ENCODE measurements around the gene OCA2.

The OCA2 gene

GRCh38 chr15:27989427-27989826 is 109.7 kb downstream of the OCA2 start:
- no peak for TF ChIP-seq CTCF (IDR thresholded peaks at IDR 0.05; ENCODE audit: low read depth, low read length)
- in situ Hi-C loops (cut with HindIII; ENCODE audit: low sequenced_read_pairs): no loop called here
- no peak overlapping the region for H3K4me3 ChIP-seq (ENCODE audit: low read depth, low read length)
- DNase-seq (ENCODE audit: low read depth, low spot score): no peak

- no peak for TF ChIP-seq CTCF (IDR thresholded peaks at IDR 0.05; ENCODE audit: low read depth, low read length)
- in situ Hi-C loops (cut with HindIII; ENCODE audit: low sequenced_read_pairs): no loop called here
- DNase-seq (ENCODE audit: low read depth, low spot score): no peak
- no peak overlapping the region for H3K4me3 ChIP-seq (ENCODE audit: low read depth, low read length)
Measured at GRCh38 chr15:27985099-27985498, 114.0 kb downstream of the OCA2 start.

- in situ Hi-C loops (cut with HindIII; ENCODE audit: low sequenced_read_pairs): no loop called here
- TF ChIP-seq CTCF (IDR thresholded peaks at IDR 0.05; ENCODE audit: low read depth, low read length): no peak
- DNase-seq (ENCODE audit: low read depth, low spot score): no peak
- no peak overlapping the region for H3K4me3 ChIP-seq (ENCODE audit: low read depth, low read length)
Measured at GRCh38 chr15:27983496-27983895, 115.6 kb downstream of the OCA2 start.

- peak; percentile 33 for DNase-seq (ENCODE audit: low read depth, low spot score)
- TF ChIP-seq CTCF (IDR thresholded peaks at IDR 0.05; ENCODE audit: low read depth, low read length): no peak
- in situ Hi-C loops (cut with HindIII; ENCODE audit: low sequenced_read_pairs): no loop called here
- no peak overlapping the region for H3K4me3 ChIP-seq (ENCODE audit: low read depth, low read length)
Measured at GRCh38 chr15:27977696-27978095, 121.4 kb downstream of the OCA2 start.

GRCh38 chr15:27973886-27974285 is 125.2 kb downstream of the OCA2 start:
- TF ChIP-seq CTCF (IDR thresholded peaks at IDR 0.05; ENCODE audit: low read depth, low read length): no peak

GRCh38 chr15:27970661-27971392 is 128.3 kb downstream of the OCA2 start:
- no peak for DNase-seq (ENCODE audit: low read depth, low spot score)
- in situ Hi-C loops (cut with HindIII; ENCODE audit: low sequenced_read_pairs): no loop called here

More at GRCh38 chr15:27973886-27974285, 125.2 kb downstream of the OCA2 start:
- in situ Hi-C loops (cut with HindIII; ENCODE audit: low sequenced_read_pairs): no loop called here
- H3K4me3 ChIP-seq (ENCODE audit: low read depth, low read length): no peak overlapping the region
- DNase-seq (ENCODE audit: low read depth, low spot score): no peak

More at GRCh38 chr15:27970661-27971392, 128.3 kb downstream of the OCA2 start:
- TF ChIP-seq CTCF (IDR thresholded peaks at IDR 0.05; ENCODE audit: low read depth, low read length): no peak
- no peak overlapping the region for H3K4me3 ChIP-seq (ENCODE audit: low read depth, low read length)
